ENCODE measurements around the gene CIZ1. TPM values are rescaled to one million over a fixed set of nuclear protein-coding genes. Genes with fewer than 3 reads are reported as not detected.
"Not testable (repeated sequence)": the region's sequence is repeated elsewhere in the genome, so short reads cannot be mapped to it uniquely, and the experiment has no call there.

CIZ1 gene
- total RNA-seq, 2 experiments from 2014 or later: 140 to 153 TPM

DNA sequence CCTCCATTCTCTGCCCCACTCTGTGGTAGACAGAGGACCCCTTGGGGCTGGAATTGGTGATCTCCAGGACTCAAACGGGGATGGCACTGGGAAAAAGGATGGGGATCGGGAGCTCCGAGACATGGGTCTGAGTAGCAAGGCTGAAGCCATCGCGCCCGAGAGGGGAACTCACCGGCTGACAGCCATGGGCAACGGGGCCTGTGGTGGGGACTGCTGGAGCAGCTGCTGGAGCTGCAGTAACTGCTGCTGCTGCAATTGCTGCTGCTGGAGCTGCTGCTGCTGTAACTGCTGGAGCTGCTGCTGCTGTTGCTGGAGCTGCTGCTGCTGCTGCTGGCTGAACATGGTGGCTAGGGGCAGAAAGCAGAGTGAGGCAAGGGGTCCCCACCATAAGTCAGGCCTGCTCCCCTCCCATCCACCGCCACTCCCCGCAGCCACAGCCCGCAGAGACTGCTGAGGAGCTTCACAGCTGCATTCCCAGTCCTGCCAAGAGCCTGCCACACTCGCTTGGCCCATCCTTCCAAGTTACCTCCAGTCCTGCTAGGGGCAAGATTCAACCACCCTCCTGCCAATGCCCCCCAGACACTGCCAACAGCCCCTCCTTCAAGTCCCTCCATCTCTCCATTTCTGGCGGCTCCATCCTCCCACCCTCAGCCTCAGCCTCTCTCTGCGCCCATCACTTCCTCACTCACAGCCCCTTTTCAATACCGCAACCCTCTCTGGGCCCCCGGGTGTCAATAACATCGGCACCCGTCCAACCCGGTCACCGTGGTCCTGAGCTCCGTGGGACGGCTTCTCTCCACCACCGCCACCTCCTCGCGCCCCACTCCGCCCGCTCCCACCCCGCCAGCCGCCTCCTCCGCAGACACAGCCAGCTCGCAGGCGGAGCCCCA lies 611 bp downstream of the CIZ1 start:
- peaks cover 14% of the 10 kb centered on the region for H3K36me3 Mint-ChIP-seq
- H3K27ac Mint-ChIP-seq: peak overlapping the region; percentile 93
- DNase-seq: peak; percentile 56
- peak; percentile 51 for ATAC-seq
- no peaks in the 10 kb centered on the region for H3K9me3 Mint-ChIP-seq (ENCODE audit: low read depth)
- CTCF ChIA-PET: interaction anchor here (0.8 to 3.1 kb wide), 12 partner anchors 10 to 151 kb away, joined by 3 to 24 read pairs (median 4); partner anchors contain the start of genes BBLN and DNM1
- H3K4me1 Mint-ChIP-seq: peaks cover 42% of the 10 kb centered on the region
- peak overlapping the region; percentile 99 for H3K4me3 Mint-ChIP-seq
- H3K27me3 Mint-ChIP-seq: no peaks in the 10 kb centered on the region

GRCh38 chr9:128190013-128190412 lies 1.4 kb downstream of the CIZ1 start:
- H3K27ac Mint-ChIP-seq: peak overlapping the region; percentile 67
- H3K9me3 Mint-ChIP-seq (ENCODE audit: low read depth): no peaks in the 10 kb centered on the region
- peaks cover 19% of the 10 kb centered on the region for H3K36me3 Mint-ChIP-seq
- ATAC-seq: no peak
- peaks cover 42% of the 10 kb centered on the region for H3K4me1 Mint-ChIP-seq
- peak overlapping the region; percentile 99 for H3K4me3 Mint-ChIP-seq
- CTCF ChIA-PET: interaction anchor here (0.8 to 3.1 kb wide), 10 partner anchors 10 to 151 kb away, joined by 3 to 24 read pairs (median 4); partner anchors contain the start of gene BBLN
- no peaks in the 10 kb centered on the region for H3K27me3 Mint-ChIP-seq
- DNase-seq: no peak

DNA sequence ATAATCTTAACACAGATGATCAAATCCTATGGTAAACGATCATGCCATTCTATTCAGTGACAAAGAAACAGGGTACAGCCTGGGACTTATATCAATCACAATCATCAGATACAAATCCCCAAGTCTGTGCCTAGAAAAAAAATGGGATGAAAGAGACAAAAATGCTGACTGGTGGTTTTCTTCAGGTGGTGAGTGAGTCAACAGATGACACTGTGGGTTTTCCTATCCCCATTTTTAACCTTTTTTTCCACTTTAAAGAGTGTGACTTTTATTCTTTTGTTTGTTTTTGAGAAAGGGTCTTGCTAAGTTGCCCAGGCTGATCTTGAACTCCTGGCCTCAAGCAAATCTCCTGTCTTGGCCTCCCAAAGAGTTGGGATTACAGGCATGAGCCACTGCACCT lies 3.2 kb downstream of the CIZ1 start:
- H3K9me3 Mint-ChIP-seq (ENCODE audit: low read depth): no peaks in the 10 kb centered on the region
- peaks cover 22% of the 10 kb centered on the region for H3K36me3 Mint-ChIP-seq
- CTCF ChIA-PET: interaction anchor here (0.9 to 1.1 kb wide), 3 partner anchors 71 to 153 kb away, joined by 3 to 4 read pairs (median 3); no protein-coding TSS in a partner anchor
- no peak overlapping the region for H3K27ac Mint-ChIP-seq
- H3K4me3 Mint-ChIP-seq: no peak overlapping the region
- no peak for ATAC-seq
- peaks cover 40% of the 10 kb centered on the region for H3K4me1 Mint-ChIP-seq
- DNase-seq: no peak
- H3K27me3 Mint-ChIP-seq: no peaks in the 10 kb centered on the region

DNA sequence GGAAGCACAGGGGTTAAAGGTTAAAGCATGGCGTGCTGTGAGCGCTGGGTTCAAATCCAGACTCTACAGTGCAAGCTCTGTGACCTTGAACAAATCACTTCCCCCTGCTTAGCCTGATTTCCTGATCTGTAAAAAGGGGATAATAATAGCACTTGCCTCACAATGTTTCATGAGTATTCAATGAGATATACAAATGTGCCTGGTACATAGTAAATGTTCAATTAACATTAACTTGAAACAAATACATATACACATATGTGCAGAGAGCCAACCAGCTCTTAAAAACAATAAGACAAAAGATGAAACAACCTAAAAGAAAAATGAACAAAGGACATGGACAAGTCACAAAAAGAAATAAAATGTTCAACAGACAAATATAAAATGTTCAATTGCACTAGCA lies 4.0 kb downstream of the CIZ1 start:
- no peak for DNase-seq
- CTCF ChIA-PET: interaction anchor here (0.7 to 1.1 kb wide), 3 partner anchors 27 to 154 kb away, joined by 3 read pairs; partner anchors contain the start of gene BBLN
- no peak overlapping the region for H3K4me3 Mint-ChIP-seq
- H3K9me3 Mint-ChIP-seq (ENCODE audit: low read depth): no peaks in the 10 kb centered on the region
- no peaks in the 10 kb centered on the region for H3K27me3 Mint-ChIP-seq
- peaks cover 26% of the 10 kb centered on the region for H3K36me3 Mint-ChIP-seq
- H3K27ac Mint-ChIP-seq: no peak overlapping the region
- peaks cover 34% of the 10 kb centered on the region for H3K4me1 Mint-ChIP-seq
- no peak for ATAC-seq

GRCh38 chr9:128185979-128186965 lies 5.1 kb downstream of the CIZ1 start:
- Mint-ChIP-seq H3K27me3 (no peaks in the 10 kb centered on the region), H3K36me3 (peaks cover 28% of the 10 kb centered on the region), H3K4me1 (peaks cover 30% of the 10 kb centered on the region), H3K27ac (no peak overlapping the region), H3K4me3 (no peak overlapping the region), H3K9me3 (ENCODE audit: low read depth) (no peaks in the 10 kb centered on the region)
- DNase-seq (no peak), ATAC-seq (no peak)
- CTCF ChIA-PET: interaction anchor here (0.7 kb wide), 1 partner anchor 26 kb away, joined by 3 read pairs; the partner anchor contains the start of gene BBLN

DNA sequence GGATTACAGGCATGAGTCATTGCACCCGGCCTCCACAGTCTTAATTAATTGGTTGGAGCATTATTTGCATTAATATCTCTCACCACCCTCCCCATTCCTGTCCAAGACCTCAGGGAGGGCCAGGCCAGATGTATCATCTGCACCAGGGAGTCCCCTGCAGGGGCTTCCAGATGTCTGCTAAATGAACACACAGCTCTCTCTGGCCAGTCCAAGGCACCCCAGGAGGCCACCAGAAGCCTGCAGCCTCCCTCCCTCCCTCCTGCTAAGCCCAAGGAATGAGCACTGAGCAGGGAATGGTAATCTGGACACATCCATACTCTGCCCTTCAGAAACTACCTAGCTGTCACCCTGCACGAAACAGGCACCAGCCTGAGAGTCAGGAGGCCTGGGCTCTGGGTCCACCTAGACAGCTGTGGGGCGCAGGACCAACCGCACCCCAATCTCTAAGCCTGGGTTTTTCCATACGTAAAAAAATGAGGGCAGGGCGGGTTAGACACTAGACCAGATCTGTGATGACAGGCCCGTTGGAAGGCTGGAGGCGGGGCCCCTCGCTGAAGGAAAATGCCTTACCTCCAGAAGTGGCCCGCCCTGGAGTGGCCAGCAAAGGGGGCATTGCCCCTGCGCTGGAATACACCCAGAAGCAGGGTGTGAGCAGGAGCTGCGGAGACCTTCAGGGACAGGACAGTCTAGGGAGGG lies 8.3 kb downstream of the CIZ1 start:
- no peak overlapping the region for H3K4me3 Mint-ChIP-seq
- H3K27me3 Mint-ChIP-seq: no peaks in the 10 kb centered on the region
- peaks cover 8% of the 10 kb centered on the region for H3K4me1 Mint-ChIP-seq
- H3K36me3 Mint-ChIP-seq: peaks cover 46% of the 10 kb centered on the region
- no peak overlapping the region for H3K27ac Mint-ChIP-seq
- no peak for ATAC-seq
- CTCF ChIA-PET: interaction anchor here (1.5 kb wide), 1 partner anchor 13 kb away, joined by 5 read pairs; no protein-coding TSS in a partner anchor
- H3K9me3 Mint-ChIP-seq (ENCODE audit: low read depth): peaks cover 6% of the 10 kb centered on the region
- no peak for DNase-seq

DNA sequence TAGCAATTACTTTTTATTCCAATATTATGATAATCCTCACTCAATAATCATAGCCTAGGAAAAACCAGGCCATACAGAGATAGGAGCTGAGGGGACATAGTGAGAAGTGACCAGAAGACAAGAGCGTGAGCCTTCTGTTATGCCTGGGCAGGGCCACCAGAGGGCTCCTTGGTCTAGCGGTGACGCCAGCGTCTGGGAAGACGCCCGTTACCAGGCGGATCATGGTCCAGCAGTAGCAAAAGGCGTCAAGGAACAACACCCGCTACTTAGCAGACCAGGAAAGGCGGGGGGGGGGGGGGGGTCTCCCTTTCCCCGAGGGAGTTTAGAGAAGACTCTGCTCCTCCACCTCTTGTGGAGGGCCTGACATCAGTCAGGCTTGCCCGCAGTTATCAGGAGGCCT lies 9.9 kb downstream of the CIZ1 start:
- H3K27ac Mint-ChIP-seq; ATAC-seq; H3K4me1 Mint-ChIP-seq; DNase-seq; H3K27me3 Mint-ChIP-seq; H3K9me3 Mint-ChIP-seq (ENCODE audit: low read depth); H3K4me3 Mint-ChIP-seq: not testable (repeated sequence)
- H3K36me3 Mint-ChIP-seq: peaks cover 49% of the 10 kb centered on the region
- CTCF ChIA-PET: interaction anchor here (0.6 kb wide), 1 partner anchor 113 kb away, joined by 4 read pairs; no protein-coding TSS in a partner anchor

DNA sequence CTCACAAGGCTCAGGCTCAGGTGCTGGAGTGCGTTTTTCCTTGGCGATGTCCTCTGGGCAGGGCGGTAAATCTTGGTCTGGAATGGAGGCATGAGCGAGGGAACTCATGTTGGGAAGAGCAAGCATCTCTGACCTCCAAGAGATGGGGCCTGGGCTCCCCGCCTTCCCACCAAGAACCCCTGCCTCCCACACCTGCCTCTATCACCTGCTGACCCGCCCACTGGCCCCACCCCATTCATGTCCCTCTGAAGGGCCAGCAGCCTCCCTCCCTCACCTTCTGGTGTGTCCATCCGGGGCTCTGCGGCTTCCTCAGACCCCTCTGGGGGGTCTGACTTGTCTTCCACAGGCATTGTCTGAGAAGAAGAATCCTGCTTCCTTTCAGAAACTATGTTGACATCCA lies 10.9 kb downstream of the CIZ1 start:
- no peak for ATAC-seq
- Mint-ChIP-seq H3K27me3 (no peaks in the 10 kb centered on the region), H3K9me3 (ENCODE audit: low read depth) (peaks cover 6% of the 10 kb centered on the region), H3K4me1 (peaks cover 3% of the 10 kb centered on the region), H3K36me3 (peaks cover 46% of the 10 kb centered on the region), H3K27ac (no peak overlapping the region), H3K4me3 (no peak overlapping the region)
- CTCF ChIA-PET: no interaction called here
- DNase-seq: no peak

DNA sequence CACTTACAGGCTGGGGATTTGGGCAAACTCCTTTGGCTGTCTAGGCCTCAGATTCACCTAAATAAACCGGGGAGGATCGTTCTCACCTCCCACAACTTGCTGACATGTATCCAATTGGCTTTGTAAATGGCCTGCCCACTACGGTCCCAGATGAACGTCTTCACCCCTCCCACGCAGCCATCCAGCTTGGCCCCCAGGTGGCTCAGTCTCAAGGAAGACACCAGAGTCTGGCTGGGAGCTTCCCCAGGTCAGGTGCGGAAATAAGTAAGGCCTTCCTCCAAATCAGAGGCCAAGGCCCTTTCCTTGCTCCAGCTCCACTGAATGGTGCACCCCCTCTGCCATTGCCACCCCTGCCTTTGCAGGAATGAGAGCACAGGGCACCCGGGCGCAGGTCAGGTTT lies 11.4 kb downstream of the CIZ1 start:
- no peak overlapping the region for H3K4me3 Mint-ChIP-seq
- no peaks in the 10 kb centered on the region for H3K27me3 Mint-ChIP-seq
- H3K9me3 Mint-ChIP-seq (ENCODE audit: low read depth): peaks cover 6% of the 10 kb centered on the region
- ATAC-seq: no peak
- peaks cover 3% of the 10 kb centered on the region for H3K4me1 Mint-ChIP-seq
- CTCF ChIA-PET: no interaction called here
- H3K36me3 Mint-ChIP-seq: peaks cover 44% of the 10 kb centered on the region
- no peak overlapping the region for H3K27ac Mint-ChIP-seq
- no peak for DNase-seq

GRCh38 chr9:128178806-128179431 lies 12.5 kb downstream of the CIZ1 start:
- DNase-seq (no peak), ATAC-seq (no peak)
- Mint-ChIP-seq H3K4me3 (no peak overlapping the region), H3K9me3 (ENCODE audit: low read depth) (peaks cover 6% of the 10 kb centered on the region), H3K27me3 (no peaks in the 10 kb centered on the region), H3K27ac (no peak overlapping the region), H3K4me1 (peaks cover 1% of the 10 kb centered on the region), H3K36me3 (peaks cover 44% of the 10 kb centered on the region)
- CTCF ChIA-PET: no interaction called here

- ATAC-seq (no peak), DNase-seq (no peak)
- CTCF ChIA-PET: no interaction called here
- Mint-ChIP-seq H3K27ac (no peak overlapping the region), H3K27me3 (no peaks in the 10 kb centered on the region), H3K36me3 (peaks cover 35% of the 10 kb centered on the region), H3K4me3 (no peak overlapping the region), H3K9me3 (ENCODE audit: low read depth) (peaks cover 6% of the 10 kb centered on the region), H3K4me1 (no peaks in the 10 kb centered on the region)
Measured at GRCh38 chr9:128175726-128176125, 15.6 kb downstream of the CIZ1 start.

- CTCF ChIA-PET: interaction anchor here (1.2 kb wide), 1 partner anchor 15 kb away, joined by 5 read pairs; no protein-coding TSS in a partner anchor
- H3K27me3 Mint-ChIP-seq: no peaks in the 10 kb centered on the region
- H3K36me3 Mint-ChIP-seq: peaks cover 29% of the 10 kb centered on the region
- DNase-seq: no peak
- ATAC-seq: no peak
- H3K4me1 Mint-ChIP-seq: no peaks in the 10 kb centered on the region
- no peak overlapping the region for H3K27ac Mint-ChIP-seq
- H3K4me3 Mint-ChIP-seq: no peak overlapping the region
- peaks cover 3% of the 10 kb centered on the region for H3K9me3 Mint-ChIP-seq (ENCODE audit: low read depth)
Measured at GRCh38 chr9:128175102-128175563, 16.2 kb downstream of the CIZ1 start.

Data from activated CD8-positive, alpha-beta memory T cell treated with anti-CD3 and anti-CD28 coated beads, Interleukin-2, amount 10 ng/mL, durations not matched to agents 7 days and 5 days (primary cell).